Esophagus squamous epithelium (tissue), 4 donors: Measurements from ENCODE around the gene ZNF282.

Source experiments
- CTCF ChIP-seq, 6 experiments: fragments of 450-650 bp in 4 of 6; fragments of 200-600 bp in 2 of 6; sonication (generic) in 2 of 6; IDR thresholded peaks; one replicate each; pipeline ENCODE4 v1.5.1; 2016 to 2019; ENCODE audit warnings: antibody characterized with exemption in 6 of 6, mild to moderate bottlenecking in 4 of 6, moderate library complexity in 4 of 6
- POLR2A ChIP-seq, 4 donors: fragments of 450-650 bp; IDR thresholded peaks; one replicate each; pipeline ENCODE4 v1.6.1; 2017; ENCODE audit warnings: antibody characterized with exemption in 4 of 4, mild to moderate bottlenecking in 4 of 4, moderate library complexity in 3 of 4

GRCh38 chr7:149166630-149167352, 28.6 kb upstream of the ZNF282 start:
- no peak for TF ChIP-seq CTCF (IDR thresholded peaks at IDR 0.05)
- TF ChIP-seq POLR2A (IDR thresholded peaks at IDR 0.05) = no peak
